ENCODE results near the gene UGT1A8. TPM values are rescaled to one million over a fixed set of nuclear protein-coding genes. Genes with fewer than 3 reads are reported as not detected.

The UGT1A8 gene
- total and polyA plus RNA-seq, 12 donors, result 0.11 TPM; not detected in 11

- H3K4me3 ChIP-seq, result no peak overlapping the region
- TF ChIP-seq, protein P1, sequence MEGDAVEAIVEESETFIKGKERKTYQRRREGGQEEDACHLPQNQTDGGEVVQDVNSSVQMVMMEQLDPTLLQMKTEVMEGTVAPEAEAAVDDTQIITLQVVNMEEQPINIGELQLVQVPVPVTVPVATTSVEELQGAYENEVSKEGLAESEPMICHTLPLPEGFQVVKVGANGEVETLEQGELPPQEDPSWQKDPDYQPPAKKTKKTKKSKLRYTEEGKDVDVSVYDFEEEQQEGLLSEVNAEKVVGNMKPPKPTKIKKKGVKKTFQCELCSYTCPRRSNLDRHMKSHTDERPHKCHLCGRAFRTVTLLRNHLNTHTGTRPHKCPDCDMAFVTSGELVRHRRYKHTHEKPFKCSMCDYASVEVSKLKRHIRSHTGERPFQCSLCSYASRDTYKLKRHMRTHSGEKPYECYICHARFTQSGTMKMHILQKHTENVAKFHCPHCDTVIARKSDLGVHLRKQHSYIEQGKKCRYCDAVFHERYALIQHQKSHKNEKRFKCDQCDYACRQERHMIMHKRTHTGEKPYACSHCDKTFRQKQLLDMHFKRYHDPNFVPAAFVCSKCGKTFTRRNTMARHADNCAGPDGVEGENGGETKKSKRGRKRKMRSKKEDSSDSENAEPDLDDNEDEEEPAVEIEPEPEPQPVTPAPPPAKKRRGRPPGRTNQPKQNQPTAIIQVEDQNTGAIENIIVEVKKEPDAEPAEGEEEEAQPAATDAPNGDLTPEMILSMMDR (IDR thresholded peaks at IDR 0.05), result no peak
- H3K27ac ChIP-seq, result no peak overlapping the region
- H3K4me1 ChIP-seq, result no peaks in the 10 kb centered on the region
- DNase-seq (no peak), ATAC-seq (no peak)
- WGBS, 2 donors, result 76 to 80% methylated on average over 3 of the region's 3 CpGs
- intact Hi-C loops (cut with DNase I), result no loop called here
- no peaks in the 10 kb centered on the region for H3K36me3 ChIP-seq
- peaks cover 0 to 16% (median 12%) of the 10 kb centered on the region in 7 donors for H3K27me3 ChIP-seq
- no peaks in the 10 kb centered on the region for H3K9me3 ChIP-seq
These were observed 18.5 kb upstream of the UGT1A8 start for GRCh38 chr2:233598952-233599351.

GRCh38 chr2:233600386-233600785, 17.0 kb upstream of the UGT1A8 start:
- intact Hi-C loops (cut with DNase I), result no loop called here
- Histone ChIP-seq H3K9me3 (no peaks in the 10 kb centered on the region), H3K27ac (no peak overlapping the region), H3K4me1 (no peaks in the 10 kb centered on the region), H3K27me3 (peaks cover 0 to 17% (median 12%) of the 10 kb centered on the region in 7 donors), H3K4me3 (no peak overlapping the region), H3K36me3 (no peaks in the 10 kb centered on the region)
- TF ChIP-seq, protein P1 (IDR thresholded peaks at IDR 0.05), result no peak
- no peak for DNase-seq
- ATAC-seq, result no peak
- 65 to 78% methylated on average over 2 of the region's 2 CpGs for WGBS, 2 donors

DNA sequence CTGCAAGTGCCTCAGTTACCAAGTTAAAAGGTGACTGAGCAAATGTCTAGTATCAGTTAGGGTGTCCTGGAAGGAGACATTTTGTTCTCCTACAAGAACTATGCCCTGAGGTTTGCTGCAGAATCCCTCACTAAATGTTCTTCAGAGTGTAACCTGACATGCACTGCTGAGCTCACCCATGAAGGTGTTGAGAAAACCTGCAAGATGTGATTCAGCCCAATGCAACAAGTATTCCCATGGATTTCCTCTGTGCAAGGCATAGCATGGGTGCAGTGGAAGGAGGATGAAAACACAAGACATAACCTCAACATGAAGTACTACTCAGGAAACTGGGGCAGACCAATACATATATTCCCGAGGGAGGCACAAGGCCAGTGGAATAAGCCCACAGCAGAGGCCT, 15.4 kb upstream of the UGT1A8 start:
- 79 to 95% methylated on average over 1 of the region's 1 CpG for WGBS, 2 donors
- ATAC-seq, result no peak
- TF ChIP-seq, protein P1 (IDR thresholded peaks at IDR 0.05), result no peak
- intact Hi-C loops (cut with DNase I), result no loop called here
- no peak overlapping the region for H3K27ac ChIP-seq
- DNase-seq, result no peak
- H3K4me3 ChIP-seq, result no peak overlapping the region
- H3K9me3 ChIP-seq, result no peaks in the 10 kb centered on the region
- H3K4me1 ChIP-seq, result no peaks in the 10 kb centered on the region
- H3K36me3 ChIP-seq, result no peaks in the 10 kb centered on the region
- H3K27me3 ChIP-seq, result peaks cover 0 to 21% (median 12%) of the 10 kb centered on the region in 7 donors

DNA sequence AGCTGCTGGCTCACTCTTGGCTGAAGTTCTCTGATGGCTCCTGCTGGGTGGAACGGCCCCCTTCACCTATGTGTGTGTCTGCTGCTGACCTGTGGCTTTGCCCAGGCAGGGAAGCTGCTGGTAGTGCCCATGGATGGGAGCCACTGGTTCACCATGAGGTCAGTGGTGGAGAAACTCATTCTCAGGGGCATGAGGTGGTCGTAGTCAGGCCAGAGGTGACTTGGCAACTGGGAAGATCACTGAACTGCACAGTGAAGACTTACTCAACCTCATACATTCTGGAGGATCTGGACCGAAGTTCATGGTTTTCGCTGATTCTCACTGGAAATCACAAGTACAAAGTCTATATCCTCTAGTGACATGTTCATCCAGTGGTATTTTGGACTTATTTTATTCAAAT, 13.9 kb upstream of the UGT1A8 start:
- no peak for DNase-seq
- Histone ChIP-seq H3K9me3 (no peaks in the 10 kb centered on the region), H3K27ac (no peak overlapping the region), H3K27me3 (peaks cover 0 to 21% (median 12%) of the 10 kb centered on the region in 7 donors), H3K4me1 (no peaks in the 10 kb centered on the region), H3K36me3 (no peaks in the 10 kb centered on the region), H3K4me3 (no peak overlapping the region)
- TF ChIP-seq, protein P1 (IDR thresholded peaks at IDR 0.05), result no peak
- intact Hi-C loops (cut with DNase I), result no loop called here
- no peak for ATAC-seq
- 70 to 73% methylated on average over 4 of the region's 4 CpGs for WGBS, 2 donors

Data from heart right ventricle (tissue), 16 donors.